ENCODE measurements around the gene MYO1H.
"Not testable (repeated sequence)": the region's sequence is repeated elsewhere in the genome, so short reads cannot be mapped to it uniquely, and the experiment has no call there.

The MYO1H gene

GRCh38 chr12:109347589-109347988 is at the start of gene MYO1H:
Gene MYO1H (plus strand): TSS chr12:109347900. CDS start chr12:109347961, 61 bp downstream.
- DNase-seq (ENCODE audit: low read depth in 3 of 3), result no peak

GRCh38 chr12:109299849-109300248 is 47.9 kb upstream of the MYO1H start:
- DNase-seq (ENCODE audit: low read depth in 3 of 3), result no peak

GRCh38 chr12:109301643-109302168 is 46.0 kb upstream of the MYO1H start:
- DNase-seq (ENCODE audit: low read depth in 3 of 3), result no peak

- DNase-seq (ENCODE audit: low read depth in 3 of 3), result no peak
Observed at GRCh38 chr12:109302358-109302757, 45.3 kb upstream of the MYO1H start.

- DNase-seq (ENCODE audit: low read depth in 3 of 3), result no peak
Observed at GRCh38 chr12:109302770-109303169, 44.9 kb upstream of the MYO1H start.

GRCh38 chr12:109304485-109304884 is 43.2 kb upstream of the MYO1H start:
- DNase-seq (ENCODE audit: low read depth in 3 of 3), result no peak

GRCh38 chr12:109305547-109305946 is 42.2 kb upstream of the MYO1H start:
- DNase-seq (ENCODE audit: low read depth in 3 of 3), result no peak

GRCh38 chr12:109307051-109307450 is 40.6 kb upstream of the MYO1H start:
- no peak for DNase-seq (ENCODE audit: low read depth in 3 of 3)

- DNase-seq (ENCODE audit: low read depth in 3 of 3), result no peak
Observed at GRCh38 chr12:109308534-109309380, 38.9 kb upstream of the MYO1H start, which contains the start of gene FOXN4. Gene FOXN4 (minus strand): TSS chr12:109309284. CDS start chr12:109308321, 963 bp downstream.

- DNase-seq (ENCODE audit: low read depth in 3 of 3), result no peak
Observed at GRCh38 chr12:109309381-109310246, 38.1 kb upstream of the MYO1H start.

- DNase-seq (ENCODE audit: low read depth in 3 of 3), result no peak
Observed at GRCh38 chr12:109310247-109311125, 37.2 kb upstream of the MYO1H start.

GRCh38 chr12:109321294-109321693 is 26.4 kb upstream of the MYO1H start:
- not testable (repeated sequence) for DNase-seq (ENCODE audit: low read depth in 3 of 3)

GRCh38 chr12:109329003-109329402 is 18.7 kb upstream of the MYO1H start:
- no peak for DNase-seq (ENCODE audit: low read depth in 3 of 3)

- no peak for DNase-seq (ENCODE audit: low read depth in 3 of 3)
Observed at GRCh38 chr12:109329686-109330085, 18.0 kb upstream of the MYO1H start.

GRCh38 chr12:109330282-109331230 is 17.1 kb upstream of the MYO1H start:
- DNase-seq (ENCODE audit: low read depth in 3 of 3), result no peak

GRCh38 chr12:109331301-109331952 is 16.3 kb upstream of the MYO1H start:
- no peak for DNase-seq (ENCODE audit: low read depth in 3 of 3)

- no peak for DNase-seq (ENCODE audit: low read depth in 3 of 3)
Observed at GRCh38 chr12:109334887-109335286, 12.8 kb upstream of the MYO1H start.

- no peak for DNase-seq (ENCODE audit: low read depth in 3 of 3)
Observed at GRCh38 chr12:109336593-109336992, 11.1 kb upstream of the MYO1H start.

- no peak for DNase-seq (ENCODE audit: low read depth in 3 of 3)
Observed at GRCh38 chr12:109343677-109344076, 4.0 kb upstream of the MYO1H start.

- no peak for DNase-seq (ENCODE audit: low read depth in 3 of 3)
Observed at GRCh38 chr12:109345428-109345827, 2.3 kb upstream of the MYO1H start.

All from stimulated activated CD4-positive, alpha-beta T cell treated with anti-CD3 and anti-CD28 coated beads, TNF-alpha, amount 100 ng/mL, for 48 hours (primary cell).